Neutrophil (primary cell): ENCODE data around the gene RFX8.

Source experiments
- H3K27ac ChIP-seq: fragments of 200-600 bp; sonication (generic); 2 replicates; pipeline ENCODE4 v1.5.1; 2016; ENCODE audit warnings: mild to moderate bottlenecking, moderate library complexity
- H3K27me3 ChIP-seq: fragments of 200-600 bp; sonication (generic); 2 replicates; pipeline ENCODE4 v1.6.0; 2016; ENCODE audit warnings: mild to moderate bottlenecking
- H3K36me3 ChIP-seq: fragments of 200-600 bp; sonication (generic); 2 replicates; pipeline ENCODE4 v1.5.1; 2017
- H3K4me1 ChIP-seq, 2 experiments: fragments of 200-600 bp in 1 of 2; sonication (generic) in 1 of 2; 1 replicate in 1 of 2; 2 replicates in 1 of 2; pipeline versions ENCODE4 v1.5.1 to v1.6.1; 2013 to 2016; ENCODE audit warnings: low read depth in 1 of 2, low read length in 1 of 2, mild to moderate bottlenecking in 1 of 2, moderate library complexity in 1 of 2; ENCODE audit not compliant: control insufficient read depth in 1 of 2, insufficient read depth in 1 of 2
- H3K4me3 ChIP-seq, 2 experiments: fragments of 200-600 bp in 1 of 2; sonication (generic) in 1 of 2; 1 replicate in 1 of 2; 2 replicates in 1 of 2; pipeline ENCODE4 v1.5.1; 2013 to 2016; ENCODE audit warnings: low read depth in 1 of 2, low read length in 1 of 2, mild to moderate bottlenecking in 1 of 2, moderate library complexity in 1 of 2
- H3K9me3 ChIP-seq: fragments of 200-600 bp; sonication (generic); 2 replicates; pipeline ENCODE4 v1.5.1; 2016
- CTCF ChIP-seq: fragments of 200-600 bp; sonication (generic); IDR thresholded peaks from 2 replicates; pipeline ENCODE4 v1.5.1; 2016; ENCODE audit warnings: antibody characterized with exemption

The RFX8 gene

GRCh38 chr2:101433465-101433864 lies 41.4 kb downstream of the RFX8 start:
- no peak for TF ChIP-seq CTCF
- Histone ChIP-seq H3K36me3 (no peaks in the 10 kb centered on the region), H3K4me1 (peaks cover 0 to under 1% of the 10 kb centered on the region in 2 experiments), H3K4me3 (no peak overlapping the region), H3K9me3 (no peaks in the 10 kb centered on the region), H3K27ac (no peak overlapping the region), H3K27me3 (no peaks in the 10 kb centered on the region)

GRCh38 chr2:101432411-101433181 lies 42.3 kb downstream of the RFX8 start:
- H3K4me3 ChIP-seq = no peak overlapping the region

GRCh38 chr2:101431486-101431885 lies 43.4 kb downstream of the RFX8 start:
- no peaks in the 10 kb centered on the region for H3K4me1 ChIP-seq
- no peaks in the 10 kb centered on the region for H3K9me3 ChIP-seq
- no peak overlapping the region for H3K4me3 ChIP-seq
- TF ChIP-seq CTCF = no peak
- H3K36me3 ChIP-seq = no peaks in the 10 kb centered on the region
- H3K27ac ChIP-seq = no peak overlapping the region
- H3K27me3 ChIP-seq = no peaks in the 10 kb centered on the region

More at GRCh38 chr2:101432411-101433181, 42.3 kb downstream of the RFX8 start:
- Histone ChIP-seq H3K36me3 (no peaks in the 10 kb centered on the region), H3K27ac (no peak overlapping the region), H3K9me3 (no peaks in the 10 kb centered on the region), H3K27me3 (no peaks in the 10 kb centered on the region), H3K4me1 (no peaks in the 10 kb centered on the region)
- no peak for TF ChIP-seq CTCF

GRCh38 chr2:101430156-101430555 lies 44.8 kb downstream of the RFX8 start:
- Histone ChIP-seq H3K36me3 (no peaks in the 10 kb centered on the region), H3K4me1 (no peaks in the 10 kb centered on the region), H3K9me3 (no peaks in the 10 kb centered on the region), H3K4me3 (no peak overlapping the region), H3K27ac (no peak overlapping the region), H3K27me3 (no peaks in the 10 kb centered on the region)
- no peak for TF ChIP-seq CTCF

- no peak overlapping the region for H3K27ac ChIP-seq
These were observed 45.5 kb downstream of the RFX8 start for GRCh38 chr2:101429453-101429852.

More at GRCh38 chr2:101429453-101429852, 45.5 kb downstream of the RFX8 start:
- H3K36me3 ChIP-seq = no peaks in the 10 kb centered on the region
- TF ChIP-seq CTCF = no peak
- H3K27me3 ChIP-seq = no peaks in the 10 kb centered on the region
- no peaks in the 10 kb centered on the region for H3K4me1 ChIP-seq
- no peak overlapping the region for H3K4me3 ChIP-seq
- no peaks in the 10 kb centered on the region for H3K9me3 ChIP-seq
